Measurements from ENCODE around the gene RUFY3. TPM values are rescaled to one million over a fixed set of nuclear protein-coding genes. Genes with fewer than 3 reads are reported as not detected.

RUFY3 gene
- total and polyA plus RNA-seq, 2 of the 4 experiments (the other 2 are of a cell fraction), result 19.6 to 28.9 TPM

DNA sequence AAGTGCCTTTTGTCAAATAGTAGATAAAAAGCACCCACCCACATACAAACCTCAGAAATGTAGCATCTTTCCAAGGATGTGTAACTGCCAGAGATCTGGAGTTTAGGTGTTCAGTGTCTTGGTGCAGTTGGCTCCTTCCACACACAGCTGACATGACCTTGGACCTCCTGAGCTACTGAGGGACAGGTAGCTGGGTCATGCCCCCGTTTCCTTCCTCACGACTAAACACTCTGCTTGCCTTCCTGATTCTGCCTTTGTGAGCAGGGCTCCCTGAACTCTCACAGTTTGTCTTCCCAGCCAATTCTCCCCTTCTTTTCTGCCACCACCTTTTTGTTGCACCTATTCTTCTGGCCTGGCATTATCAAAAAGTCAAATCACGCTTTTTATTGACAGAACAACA lies 10.2 kb upstream of the RUFY3 start:
- 58% methylated on average over 2 of the region's 3 CpGs; no CpG with 5 or more reads in 1 of the 2 experiments for WGBS, 2 experiments (ENCODE audit: extremely low coverage in 2 of 2, insufficient read length in 1 of 2)

More for the DNA sequence above, 10.2 kb upstream of the RUFY3 start:
- Histone ChIP-seq H3K27ac (ENCODE audit: insufficient read depth, low read length) (no peak overlapping the region), H3K56ac (ENCODE audit: extremely low read depth, insufficient read depth, low read length) (no peak overlapping the region), H3K4me1 (ENCODE audit: control insufficient read depth, insufficient read depth, low read length) (peaks cover 2% of the 10 kb centered on the region; the same call in 1 of the 2 replicates), H3K14ac (replicated peaks; ENCODE audit: low read depth, low read length) (no peak overlapping the region), H3K23ac (ENCODE audit: low read depth, low read length) (peak overlapping the region; percentile 60; the same call in 1 of the 2 replicates), H3K79me1 (ENCODE audit: low read depth in 1 of 2, low read length in 2 of 2) (peaks cover 15 to 68% of the 10 kb centered on the region in 2 experiments), H3K4me2 (ENCODE audit: low read depth, low read length) (no peak overlapping the region), H3K9ac (ENCODE audit: low read depth, low read length) (no peak overlapping the region), H2BK15ac (ENCODE audit: low read depth, low read length) (no peak overlapping the region), H2AFZ (replicated peaks; ENCODE audit: low read length, poor library complexity) (no peak overlapping the region), H3K36me3 (ENCODE audit: control insufficient read depth, insufficient read depth, low read length) (no peaks in the 10 kb centered on the region), H4K8ac (ENCODE audit: low read depth in 2 of 2, low read length in 2 of 2) (no peak overlapping the region), H3K4me3 (ENCODE audit: insufficient read depth, low read depth, low read length) (no peak overlapping the region), H2BK20ac (ENCODE audit: low read depth, low read length) (no peak overlapping the region), H4K20me1 (ENCODE audit: insufficient read depth, low read length) (peaks cover 4% of the 10 kb centered on the region; the same call in 1 of the 2 replicates), H3K9me1 (ENCODE audit: insufficient read depth, low read length) (peaks cover 14% of the 10 kb centered on the region), H2BK5ac (ENCODE audit: low read depth, low read length, poor library complexity, severe bottlenecking) (no peak overlapping the region), H3K18ac (ENCODE audit: low read depth, low read length) (no peak overlapping the region), H4K91ac (ENCODE audit: insufficient read depth, low read depth, low read length) (no peak overlapping the region), H3K27me3 (ENCODE audit: control insufficient read depth, insufficient read depth, low read length) (no peaks in the 10 kb centered on the region), H2BK120ac (ENCODE audit: low read depth, low read length) (no peak overlapping the region), H3K9me3 (ENCODE audit: control insufficient read depth, insufficient read depth, low read length) (no peaks in the 10 kb centered on the region), H2AK5ac (ENCODE audit: low read depth, low read length) (0 out of 2 replicates have a peak overlapping the region, but pooled peaks have one; percentile 4), H4K5ac (ENCODE audit: low read depth, low read length) (no peak overlapping the region), H3K4ac (ENCODE audit: low read depth, low read length) (no peak overlapping the region), H2AK9ac (replicated peaks; ENCODE audit: low read depth, low read length, poor library complexity) (peak overlapping the region; percentile 79)
- dilution Hi-C loops (cut with HindIII; ENCODE audit: low sequenced_read_pairs, unreplicated experiment) (no loop called here), intact Hi-C loops (cut with micrococcal nuclease) (no loop called here), in situ Hi-C loops (cut with MboI; ENCODE audit: low sequenced_read_pairs) (no loop called here)
- no peak for ATAC-seq (ENCODE audit: low read depth)
- no peak for TF ChIP-seq CEBPB (IDR thresholded peaks at IDR 0.05; ENCODE audit: low read depth, low read length)
- no peak for TF ChIP-seq MAFK (IDR thresholded peaks at IDR 0.05; ENCODE audit: low read depth, low read length)
- TF ChIP-seq SMC3 (IDR thresholded peaks at IDR 0.05; ENCODE audit: low read depth, low read length), result no peak
- TF ChIP-seq BHLHE40 (IDR thresholded peaks at IDR 0.05; ENCODE audit: low read depth, low read length), result no peak
- no peak for TF ChIP-seq POLR2A (IDR thresholded peaks at IDR 0.05; ENCODE audit: low read depth, low read length)
- TF ChIP-seq RFX5 (IDR thresholded peaks at IDR 0.05; ENCODE audit: low read depth, low read length), result no peak
- no peak for TF ChIP-seq RAD21 (IDR thresholded peaks at IDR 0.05; ENCODE audit: low read length)
- DNase-seq, result no peak
- POLR2A ChIA-PET (ENCODE audit: unreplicated experiment), result no interaction called here
- no TSS peak for BruUV-seq (replicated peaks)
- CTCF ChIA-PET, result no interaction called here

Data from IMR-90 (cell line).